GM08714 (cell line): ENCODE data around the gene MSI2.

Experiments
- H3K4me3 ChIP-seq: fragments of 200-500 bp; sonication (Bioruptor generic); 2 replicates; pipeline ENCODE4 v1.5.1; 2014; ENCODE audit warnings: mild to moderate bottlenecking, low read length, inconsistent platforms
- ZNF274 ChIP-seq: IDR thresholded peaks from 2 replicates; pipeline ENCODE4 v1.6.1; 2012; ENCODE audit warnings: mild to moderate bottlenecking, low read depth, low read length

MSI2 gene

DNA sequence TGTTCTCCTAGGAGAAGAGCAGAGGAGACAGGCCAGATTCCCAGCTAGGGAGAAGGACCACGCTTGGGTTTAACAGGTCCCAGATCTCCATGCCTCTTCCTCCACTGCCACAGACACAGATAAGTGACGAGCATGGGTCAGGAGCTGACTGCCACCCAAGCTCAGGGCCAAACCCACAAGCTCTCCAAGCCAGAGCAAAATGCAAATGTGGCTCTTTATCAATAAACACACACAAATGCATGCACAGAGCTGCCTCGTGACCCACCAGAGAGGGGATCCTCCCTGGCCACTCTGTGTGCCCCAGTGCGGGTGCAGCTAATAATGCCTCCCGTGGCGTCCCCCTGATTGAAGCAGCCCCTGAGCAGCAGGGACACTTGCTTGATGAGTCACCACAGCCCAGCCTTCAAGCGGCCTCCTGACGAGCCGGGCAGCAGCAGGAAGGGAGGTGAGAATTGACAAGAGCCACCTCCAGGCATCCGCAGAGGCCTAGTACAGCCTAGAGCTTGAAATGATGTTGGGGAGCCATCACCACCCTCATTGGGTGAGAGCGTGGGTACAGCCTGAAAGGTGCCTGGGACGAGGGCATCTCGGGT, 344.9 kb downstream of the MSI2 start:
- H3K4me3 ChIP-seq, result no peak overlapping the region
- no peak for TF ChIP-seq ZNF274

DNA sequence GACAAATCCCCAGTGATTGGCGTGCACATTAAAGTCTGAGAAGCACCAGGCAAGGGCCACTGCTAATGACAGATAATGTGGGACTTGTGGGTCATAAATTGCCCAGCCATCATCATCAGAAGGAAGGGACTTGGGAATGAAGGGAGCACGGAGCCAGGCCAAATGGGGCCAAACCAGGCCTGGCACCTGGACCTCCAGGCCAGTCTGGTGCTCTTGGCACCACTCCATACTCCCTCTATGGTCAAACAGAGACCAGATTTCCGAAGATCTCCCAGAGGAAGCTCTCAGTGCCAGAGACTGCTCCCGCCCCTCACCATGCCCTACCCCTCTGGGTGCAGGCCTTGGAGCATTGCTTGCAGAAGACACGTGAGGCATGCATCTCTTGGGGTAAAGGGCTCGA, 346.6 kb downstream of the MSI2 start:
- TF ChIP-seq ZNF274, result no peak
- H3K4me3 ChIP-seq, result no peak overlapping the region

DNA sequence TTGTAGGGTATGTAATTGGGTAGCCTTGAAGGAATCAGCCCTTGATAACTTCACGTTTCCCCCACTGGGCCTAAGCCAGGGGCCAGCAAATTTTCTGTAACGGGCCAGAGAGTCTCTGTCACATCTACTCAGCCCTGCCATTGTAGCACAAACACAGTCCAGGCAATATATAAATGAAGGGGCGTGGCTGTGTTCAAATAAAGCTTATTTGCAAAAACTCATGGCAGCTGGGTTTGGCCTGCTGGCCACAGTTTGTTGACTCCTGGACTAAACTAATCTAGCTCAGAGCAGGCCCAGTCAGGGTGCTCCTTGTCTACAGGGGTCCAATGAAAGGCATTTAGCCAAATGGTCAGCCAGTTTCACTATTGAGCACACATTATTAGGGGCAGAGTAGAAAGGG, 347.2 kb downstream of the MSI2 start:
- no peak for TF ChIP-seq ZNF274
- no peak overlapping the region for H3K4me3 ChIP-seq

DNA sequence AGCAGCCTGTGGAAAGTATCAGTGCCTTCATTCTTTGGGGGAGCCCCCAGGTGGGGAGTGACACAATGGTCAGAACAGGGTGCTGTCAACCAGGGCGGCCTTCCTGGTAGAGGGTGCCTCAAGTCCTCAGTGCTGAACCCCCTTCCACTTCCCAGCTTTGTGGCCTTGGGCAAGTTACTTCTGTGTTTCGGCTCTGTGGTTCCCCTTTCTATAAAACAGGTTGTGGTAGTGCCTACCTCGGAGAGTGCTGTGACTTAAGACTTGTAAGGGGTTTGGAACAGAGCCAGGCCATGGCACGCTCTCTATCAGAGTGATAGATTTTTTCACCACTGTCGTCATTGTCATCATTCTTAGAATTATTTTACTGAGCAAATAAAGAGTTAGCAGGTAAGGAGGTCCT, 347.7 kb downstream of the MSI2 start:
- no peak for TF ChIP-seq ZNF274
- H3K4me3 ChIP-seq, result no peak overlapping the region

DNA sequence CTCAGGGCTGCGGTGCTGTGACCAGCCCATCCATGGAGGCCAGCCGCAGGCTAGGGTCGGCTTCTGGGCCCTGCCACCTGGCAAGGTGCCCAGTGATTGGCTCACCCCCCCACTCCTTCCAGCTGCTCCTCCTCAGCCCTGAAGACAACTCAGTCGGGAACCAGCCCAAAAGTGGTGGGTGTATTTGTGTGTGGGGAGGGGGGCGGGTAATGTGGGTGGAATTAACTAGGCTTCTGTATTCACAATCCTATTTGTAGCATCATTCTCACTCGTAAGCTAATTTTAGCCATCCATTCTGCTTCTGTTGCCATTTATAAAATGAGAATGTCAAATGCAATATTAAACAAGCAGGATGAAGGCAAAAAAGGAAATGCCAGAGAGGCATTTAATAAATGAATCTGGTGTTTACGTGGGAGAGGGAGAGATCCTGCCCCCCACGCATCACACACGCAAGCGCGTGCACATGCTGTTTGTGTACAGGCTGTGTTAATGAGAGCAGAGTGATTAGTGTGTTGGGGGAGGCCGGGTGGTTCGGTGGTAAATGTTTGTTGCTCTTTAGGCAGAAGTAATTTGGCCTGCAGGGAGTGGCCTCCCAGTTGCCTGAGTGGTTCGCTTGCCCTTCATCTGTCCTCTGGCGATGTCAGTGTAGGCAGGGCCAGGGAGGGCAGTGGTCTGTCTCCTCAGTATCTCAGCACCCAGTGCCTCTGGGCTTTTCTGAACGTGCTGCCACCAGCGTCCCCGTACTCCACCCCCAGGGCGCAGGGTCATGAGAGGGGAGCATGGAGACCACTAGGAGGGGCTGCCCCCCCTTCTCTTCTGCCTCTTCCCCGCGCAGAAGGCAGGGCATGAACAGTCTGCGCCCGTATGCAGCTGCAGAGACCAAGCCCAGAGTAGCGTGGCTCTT, 348.7 kb downstream of the MSI2 start:
- no peak for TF ChIP-seq ZNF274
- H3K4me3 ChIP-seq, result no peak overlapping the region

DNA sequence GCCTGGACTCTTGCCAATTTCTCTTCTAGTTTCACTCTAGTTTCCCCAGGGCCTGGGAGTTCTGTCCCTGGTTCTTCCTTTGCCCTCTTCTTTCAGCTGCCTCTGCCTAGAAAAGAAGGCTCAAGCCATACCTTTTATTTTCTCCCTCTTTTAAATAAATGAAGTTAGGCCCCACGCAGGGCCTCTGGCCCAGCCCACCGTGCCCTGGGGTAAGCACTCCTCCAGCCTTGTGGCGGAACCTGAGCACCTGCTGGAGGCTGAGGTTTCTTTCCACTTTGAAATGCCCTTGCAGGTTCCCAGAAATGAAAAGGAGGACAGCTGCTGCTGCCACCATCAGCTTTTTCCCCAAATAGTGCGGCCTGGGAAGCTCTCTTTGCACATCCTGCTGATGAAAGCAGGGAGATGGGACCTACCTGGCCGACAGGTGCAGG, 349.4 kb downstream of the MSI2 start:
- no peak for TF ChIP-seq ZNF274
- H3K4me3 ChIP-seq, result no peak overlapping the region

DNA sequence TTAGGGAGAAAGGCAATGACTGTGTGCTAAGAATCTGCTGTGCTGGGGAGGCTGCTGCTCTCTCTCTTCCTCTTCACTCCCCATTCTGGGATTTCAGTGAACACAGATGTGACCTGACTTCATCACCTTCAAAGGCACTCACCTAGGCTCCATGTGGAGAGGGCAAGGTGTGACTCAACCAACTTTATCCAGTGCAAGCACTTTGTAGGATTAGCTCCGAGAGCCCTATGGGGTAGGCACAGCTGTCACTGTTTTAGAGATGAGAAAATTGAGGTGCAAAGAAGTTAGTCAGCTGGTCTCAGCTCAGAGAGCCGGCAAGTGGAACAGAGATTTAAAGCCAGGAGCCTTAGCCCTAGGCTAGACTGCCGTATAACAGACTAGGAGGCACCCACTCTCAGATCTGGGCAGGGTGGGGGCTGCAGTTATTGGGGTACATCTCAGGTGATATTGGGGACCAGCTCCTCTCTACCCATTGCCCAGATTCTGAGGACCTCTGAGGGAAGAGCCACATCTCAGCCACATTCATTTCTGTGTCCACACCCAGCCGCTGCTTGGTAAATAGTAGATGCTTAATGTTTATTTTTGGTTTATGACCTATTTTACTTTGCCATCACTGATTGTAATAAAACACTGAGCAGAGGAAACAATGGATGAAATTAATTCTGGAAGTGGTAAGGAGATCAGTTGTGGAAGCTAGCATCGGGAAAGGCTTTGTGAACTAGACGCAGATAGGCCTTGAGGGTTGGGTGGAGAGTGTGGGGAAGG, 350.0 kb downstream of the MSI2 start:
- no peak overlapping the region for H3K4me3 ChIP-seq
- TF ChIP-seq ZNF274, result no peak

DNA sequence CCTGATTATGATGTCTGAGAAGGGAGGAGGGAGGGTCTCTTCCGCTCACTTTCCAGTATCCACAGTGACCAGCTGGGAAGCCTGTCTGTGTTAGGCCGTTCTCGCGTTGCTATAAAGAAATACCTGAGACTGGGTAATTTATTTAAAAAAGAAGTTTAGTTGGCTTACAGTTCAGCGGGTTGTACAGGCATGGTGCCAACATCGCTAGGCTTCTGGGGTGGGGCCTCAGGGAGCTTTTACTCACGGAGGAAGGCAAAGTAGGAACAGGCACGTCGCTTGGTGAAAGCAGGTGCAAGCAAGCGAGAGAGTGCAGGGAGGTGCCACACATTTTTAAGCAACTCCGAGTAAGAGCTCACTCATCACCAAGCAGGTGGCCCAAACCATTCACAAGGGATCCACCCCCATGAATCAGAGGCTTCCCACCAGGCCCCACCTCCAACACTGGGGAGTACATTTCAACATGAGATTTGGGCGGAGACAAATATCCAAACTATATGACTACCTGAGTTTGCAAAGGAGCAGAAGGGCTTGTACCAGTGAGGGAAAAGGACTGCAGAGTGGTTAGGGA, 351.3 kb downstream of the MSI2 start:
- no peak for TF ChIP-seq ZNF274
- H3K4me3 ChIP-seq, result no peak overlapping the region

DNA sequence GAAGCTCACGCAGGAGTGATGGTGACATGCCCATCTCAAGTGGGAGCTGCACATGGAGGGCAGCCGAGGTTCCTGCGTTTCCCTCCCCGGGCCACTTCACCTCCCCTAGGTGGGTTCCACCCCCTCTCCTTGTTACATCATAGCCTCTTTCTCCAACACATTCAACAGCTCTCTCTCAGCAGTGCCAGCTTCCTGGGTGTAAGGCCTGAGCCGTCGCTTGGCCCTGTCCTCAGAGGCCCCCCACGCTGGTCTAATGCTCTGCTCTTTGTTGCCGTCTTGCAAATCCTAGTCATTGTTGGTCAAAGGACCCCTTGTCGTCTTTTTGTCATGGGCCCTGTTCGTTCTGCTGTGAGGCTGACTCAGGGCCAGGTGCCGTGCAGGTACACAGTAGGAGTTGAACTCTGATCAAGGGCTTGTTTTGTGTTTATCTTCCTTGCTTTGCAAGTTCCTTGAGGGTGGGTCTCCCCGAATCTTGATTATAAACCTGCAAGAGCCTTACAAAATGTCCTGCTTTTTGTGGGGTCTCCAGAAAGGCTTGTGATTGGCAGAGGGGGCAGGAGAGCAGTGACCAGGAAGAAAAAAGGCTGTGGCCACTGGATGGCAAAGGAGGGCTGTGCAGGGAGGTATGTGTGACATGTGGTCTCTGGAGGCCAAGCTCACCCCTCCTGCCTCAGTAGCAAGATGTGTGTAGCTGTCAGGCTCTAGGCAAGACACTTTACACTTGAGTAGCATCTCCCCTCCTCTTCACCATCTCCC, 352.2 kb downstream of the MSI2 start:
- TF ChIP-seq ZNF274, result no peak

DNA sequence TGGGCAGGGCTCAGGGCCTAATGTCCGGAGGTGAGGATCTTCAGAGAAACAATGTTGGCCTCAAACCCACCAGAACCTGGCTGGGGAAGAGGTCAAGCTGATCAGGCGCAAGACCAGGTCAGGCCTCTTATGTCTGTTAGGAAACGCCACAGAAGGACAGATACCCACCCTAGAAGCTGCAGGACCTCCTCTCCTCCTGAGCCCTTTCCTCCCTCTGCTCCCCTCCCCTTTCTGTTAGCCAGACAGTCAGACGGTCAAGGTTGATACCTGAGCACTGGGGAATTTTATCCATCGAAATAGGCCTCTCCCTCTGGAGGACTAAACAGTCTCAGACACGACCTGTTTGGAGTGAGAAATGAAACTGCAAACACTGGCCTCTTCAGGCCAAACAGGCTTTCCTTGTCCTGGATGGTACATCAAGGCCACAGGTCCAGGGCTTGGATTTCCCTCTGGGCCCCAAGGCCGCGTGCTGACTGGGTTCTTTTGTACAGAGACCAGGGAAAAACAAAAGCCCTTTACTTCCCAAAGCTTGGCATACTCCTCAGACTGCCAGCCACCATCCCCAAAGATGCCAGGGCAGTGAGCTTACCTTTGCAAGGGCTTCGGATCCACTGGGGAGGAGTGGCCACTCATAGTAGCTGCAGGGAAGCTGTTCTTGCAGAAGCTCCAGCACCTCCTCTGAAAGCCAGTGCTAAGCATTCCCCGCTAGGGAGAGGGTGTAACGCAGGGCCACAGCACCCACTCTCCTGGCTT, 353.0 kb downstream of the MSI2 start:
- no peak overlapping the region for H3K4me3 ChIP-seq
- no peak for TF ChIP-seq ZNF274

More for the DNA sequence above, 352.2 kb downstream of the MSI2 start:
- no peak overlapping the region for H3K4me3 ChIP-seq

DNA sequence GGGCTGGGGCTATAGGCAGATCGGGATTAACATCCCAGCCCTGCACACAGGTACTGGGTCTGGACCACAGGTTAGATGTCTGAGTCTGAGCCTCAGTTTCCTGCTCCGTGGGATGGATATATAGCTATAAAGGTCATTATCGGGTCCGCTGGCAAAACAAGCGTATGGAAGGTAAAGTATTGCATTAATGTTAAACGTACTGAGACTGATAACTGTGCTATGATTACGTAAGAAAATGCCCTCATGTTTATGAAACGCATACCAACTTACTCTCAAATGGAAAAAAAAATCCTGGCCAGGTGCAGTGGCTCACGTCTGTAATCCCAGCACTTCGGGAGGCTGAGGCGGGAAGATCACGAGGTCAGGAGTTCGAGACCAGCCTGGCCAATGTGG, 353.6 kb downstream of the MSI2 start:
- H3K4me3 ChIP-seq, result no peak overlapping the region
- no peak for TF ChIP-seq ZNF274

DNA sequence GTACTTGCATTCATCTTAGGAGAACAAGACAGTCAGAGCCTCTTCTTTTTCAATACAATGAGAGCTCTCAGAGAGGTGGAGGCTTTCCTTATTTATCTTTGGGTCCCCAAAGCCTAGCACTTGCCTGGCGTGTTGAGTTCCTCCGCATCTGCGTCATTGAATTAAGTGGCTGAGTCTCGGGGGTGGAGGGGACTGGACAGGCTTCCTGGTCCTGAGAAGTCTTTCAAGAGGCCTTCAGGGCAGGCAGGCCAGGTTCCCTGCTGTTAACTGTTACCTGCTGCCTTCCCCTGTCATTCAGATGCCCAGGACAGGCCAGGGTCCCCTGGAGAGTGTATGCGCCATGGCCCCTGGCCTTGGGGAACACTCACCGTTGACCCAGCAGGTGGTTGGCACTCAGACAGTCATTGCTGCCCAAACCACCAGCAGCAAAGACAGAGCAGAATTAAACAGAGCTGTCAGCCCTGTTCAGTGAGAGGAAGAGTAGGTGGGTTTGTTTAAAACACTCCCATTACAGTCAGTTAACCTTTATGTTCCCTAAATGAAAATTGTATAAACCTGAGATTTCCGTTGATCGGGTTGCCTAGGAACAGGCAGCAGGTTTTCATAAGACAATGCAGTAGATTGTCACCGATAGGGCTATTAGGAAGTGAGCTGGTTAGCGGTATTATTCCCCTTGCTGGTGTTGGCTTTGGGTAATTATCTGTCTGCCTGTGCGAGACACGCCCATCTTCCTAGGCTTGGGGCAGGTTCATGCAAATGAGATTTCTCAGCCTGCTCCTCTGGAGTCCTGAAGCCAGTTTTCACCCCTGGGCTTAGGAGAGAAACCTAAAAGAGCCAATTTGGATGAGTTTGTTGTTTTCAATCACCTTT, 356.1 kb downstream of the MSI2 start:
- H3K4me3 ChIP-seq, result no peak overlapping the region
- no peak for TF ChIP-seq ZNF274
